Measurements from ENCODE around the gene PSMA2. TPM values are rescaled to one million over a fixed set of nuclear protein-coding genes. Genes with fewer than 3 reads are reported as not detected.

PSMA2 gene
- 46.9 TPM for total RNA-seq

GRCh38 chr7:42931834-42932651 lies at the start of gene PSMA2, which contains the start of gene MRPL32:
Gene PSMA2 (minus strand): TSS chr7:42932174. CDS start chr7:42932158, 16 bp downstream.
Gene MRPL32 (plus strand): TSS chr7:42932376. CDS start chr7:42932387, 11 bp downstream.
- H3K4me1 ChIP-seq: peaks cover 69% of the 10 kb centered on the region
- peak within 1 kb of the TSS; percentile 60 to 91 for H3K4me3 ChIP-seq
- DNase-seq (ENCODE audit: extremely low spot score in 2 of 2): peak in 1 of 2 donors; percentile 97
- peak within 1 kb of the TSS; percentile 79 for H3K27ac ChIP-seq
- no peaks in the 10 kb centered on the region for H3K27me3 ChIP-seq
- intact Hi-C loops (cut with DNase I): loop anchor here (2.0 kb wide), 1 partner anchor 19 kb away; the partner anchor contains the start of gene C7orf25
- no peaks in the 10 kb centered on the region for H3K9me3 ChIP-seq
- H3K36me3 ChIP-seq: peaks cover 0 to 17% of the 10 kb centered on the region in 2 donors
- no peak for TF ChIP-seq POLR2A (IDR thresholded peaks at IDR 0.05)
- no peak for TF ChIP-seq CTCF (IDR thresholded peaks at IDR 0.05)
- peak; percentile 91 to 97 for TF ChIP-seq POLR2AphosphoS5 (IDR thresholded peaks at IDR 0.05; ENCODE audit: insufficient read depth in 1 of 2, low read depth in 1 of 2)

GRCh38 chr7:42981601-42982000 lies 49.6 kb upstream of the PSMA2 start:
- intact Hi-C loops (cut with DNase I): no loop called here
- no peaks in the 10 kb centered on the region for H3K4me1 ChIP-seq
- TF ChIP-seq POLR2AphosphoS5 (IDR thresholded peaks at IDR 0.05; ENCODE audit: insufficient read depth in 1 of 2, low read depth in 1 of 2): no peak
- TF ChIP-seq CTCF (IDR thresholded peaks at IDR 0.05): no peak
- TF ChIP-seq POLR2A (IDR thresholded peaks at IDR 0.05): no peak
- H3K27me3 ChIP-seq: no peaks in the 10 kb centered on the region
- H3K4me3 ChIP-seq: no peak overlapping the region
- no peaks in the 10 kb centered on the region for H3K36me3 ChIP-seq
- no peaks in the 10 kb centered on the region for H3K9me3 ChIP-seq
- DNase-seq (ENCODE audit: extremely low spot score in 2 of 2): no peak
- no peak overlapping the region for H3K27ac ChIP-seq

- Histone ChIP-seq H3K4me1 (no peaks in the 10 kb centered on the region), H3K4me3 (no peak overlapping the region), H3K36me3 (no peaks in the 10 kb centered on the region), H3K27me3 (no peaks in the 10 kb centered on the region), H3K27ac (no peak overlapping the region), H3K9me3 (no peaks in the 10 kb centered on the region)
- no peak for DNase-seq (ENCODE audit: extremely low spot score in 2 of 2)
- intact Hi-C loops (cut with DNase I): no loop called here
- TF ChIP-seq CTCF (IDR thresholded peaks at IDR 0.05) (no peak), POLR2AphosphoS5 (IDR thresholded peaks at IDR 0.05; ENCODE audit: insufficient read depth in 1 of 2, low read depth in 1 of 2) (no peak), POLR2A (IDR thresholded peaks at IDR 0.05) (no peak)
Observed at GRCh38 chr7:42980514-42980913, 48.5 kb upstream of the PSMA2 start.

GRCh38 chr7:42980084-42980483 lies 48.1 kb upstream of the PSMA2 start:
- TF ChIP-seq CTCF (IDR thresholded peaks at IDR 0.05) (no peak), POLR2A (IDR thresholded peaks at IDR 0.05) (no peak), POLR2AphosphoS5 (IDR thresholded peaks at IDR 0.05; ENCODE audit: insufficient read depth in 1 of 2, low read depth in 1 of 2) (no peak)

GRCh38 chr7:42978496-42978895 lies 46.5 kb upstream of the PSMA2 start:
- intact Hi-C loops (cut with DNase I): no loop called here

More at GRCh38 chr7:42980084-42980483, 48.1 kb upstream of the PSMA2 start:
- intact Hi-C loops (cut with DNase I): no loop called here
- Histone ChIP-seq H3K27me3 (no peaks in the 10 kb centered on the region), H3K27ac (no peak overlapping the region), H3K9me3 (no peaks in the 10 kb centered on the region), H3K4me1 (no peaks in the 10 kb centered on the region), H3K4me3 (no peak overlapping the region), H3K36me3 (no peaks in the 10 kb centered on the region)
- DNase-seq (ENCODE audit: extremely low spot score in 2 of 2): no peak

More at GRCh38 chr7:42978496-42978895, 46.5 kb upstream of the PSMA2 start:
- no peak overlapping the region for H3K27ac ChIP-seq
- peaks cover 7% of the 10 kb centered on the region for H3K4me1 ChIP-seq
- no peaks in the 10 kb centered on the region for H3K36me3 ChIP-seq
- H3K4me3 ChIP-seq: no peak overlapping the region
- no peaks in the 10 kb centered on the region for H3K9me3 ChIP-seq
- no peak for DNase-seq (ENCODE audit: extremely low spot score in 2 of 2)
- H3K27me3 ChIP-seq: no peaks in the 10 kb centered on the region
- TF ChIP-seq POLR2A (IDR thresholded peaks at IDR 0.05): no peak
- no peak for TF ChIP-seq CTCF (IDR thresholded peaks at IDR 0.05)
- TF ChIP-seq POLR2AphosphoS5 (IDR thresholded peaks at IDR 0.05; ENCODE audit: insufficient read depth in 1 of 2, low read depth in 1 of 2): no peak
